HG03280 (cell line): ENCODE results near the gene PKNOX2.

ENCODE experiments used
- ATAC-seq: cut with Tn5 transposase; IDR thresholded peaks from one replicate; pipeline ENCODE4 v1.9.1; 2021; ENCODE audit warnings: mild to moderate bottlenecking, moderate library complexity; ENCODE audit not compliant: unreplicated experiment

The PKNOX2 gene

GRCh38 chr11:125304136-125304535 is 139.6 kb downstream of the PKNOX2 start:
- no peak for ATAC-seq

- no peak for ATAC-seq
These were observed 140.3 kb downstream of the PKNOX2 start for GRCh38 chr11:125304876-125305275.

DNA sequence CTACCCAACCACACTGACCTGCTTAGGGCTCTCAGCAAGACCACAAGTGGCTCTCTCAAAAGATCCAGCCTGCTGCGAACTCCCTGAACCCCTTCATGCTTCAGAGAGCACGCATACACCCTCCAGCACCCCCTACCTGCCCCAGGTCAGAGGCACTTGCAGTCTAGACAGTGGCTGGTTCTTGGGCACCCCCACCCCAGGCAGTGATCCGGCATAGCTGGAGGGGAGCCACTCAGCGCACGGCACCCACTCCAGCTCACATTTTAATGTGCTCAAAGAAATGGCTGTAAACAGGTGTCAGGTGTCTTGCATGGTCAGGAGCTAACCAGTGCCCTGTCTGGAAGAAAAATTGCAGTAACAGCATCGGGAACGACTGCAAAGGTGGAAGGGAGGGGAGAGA is 140.8 kb downstream of the PKNOX2 start:
- ATAC-seq = no peak

- ATAC-seq = no peak
These were observed 141.9 kb downstream of the PKNOX2 start for GRCh38 chr11:125306476-125306875.

DNA sequence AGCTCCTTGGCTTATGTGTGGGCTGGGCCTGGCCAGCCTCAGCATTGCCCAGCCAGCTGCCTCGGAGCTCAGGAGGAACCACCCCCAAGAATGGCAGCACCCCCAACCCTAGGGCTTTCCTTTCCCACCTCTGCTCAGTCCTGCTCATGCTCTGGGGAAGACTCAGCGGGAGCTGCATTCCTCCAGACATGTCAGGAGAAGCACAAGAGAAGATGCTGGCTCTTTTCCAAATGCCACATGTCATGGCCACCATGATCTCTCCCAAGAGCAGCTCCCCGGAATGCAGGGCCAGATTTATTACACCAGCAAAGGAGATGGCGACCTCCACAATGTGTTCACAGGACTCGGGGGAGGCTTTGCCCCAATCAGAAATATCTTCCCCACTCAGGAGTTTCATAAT is 143.7 kb downstream of the PKNOX2 start:
- no peak for ATAC-seq

- ATAC-seq = no peak
These were observed 147.8 kb downstream of the PKNOX2 start for GRCh38 chr11:125312391-125312790.

DNA sequence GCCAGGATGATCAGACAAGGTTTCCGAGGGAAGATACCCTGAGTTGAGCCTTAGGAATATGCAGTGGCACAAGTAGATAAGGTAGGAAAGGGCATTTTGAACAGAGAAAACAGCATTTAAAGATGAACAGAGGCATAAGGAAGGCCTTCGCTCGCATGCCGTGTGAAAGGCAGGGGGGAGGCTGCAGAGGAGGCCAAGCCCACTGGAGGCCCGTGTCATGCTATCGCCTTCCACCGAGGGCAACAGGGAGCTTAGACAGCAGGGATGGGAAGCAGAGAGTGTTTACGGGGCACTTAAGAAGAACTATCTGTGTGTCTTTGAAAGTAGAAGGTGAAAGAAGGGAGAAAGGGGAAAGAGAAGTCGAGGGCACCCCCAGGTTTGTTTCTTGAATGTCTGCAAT is 148.3 kb downstream of the PKNOX2 start:
- ATAC-seq = no peak

GRCh38 chr11:125313271-125314219 is 149.0 kb downstream of the PKNOX2 start:
- no peak for ATAC-seq

DNA sequence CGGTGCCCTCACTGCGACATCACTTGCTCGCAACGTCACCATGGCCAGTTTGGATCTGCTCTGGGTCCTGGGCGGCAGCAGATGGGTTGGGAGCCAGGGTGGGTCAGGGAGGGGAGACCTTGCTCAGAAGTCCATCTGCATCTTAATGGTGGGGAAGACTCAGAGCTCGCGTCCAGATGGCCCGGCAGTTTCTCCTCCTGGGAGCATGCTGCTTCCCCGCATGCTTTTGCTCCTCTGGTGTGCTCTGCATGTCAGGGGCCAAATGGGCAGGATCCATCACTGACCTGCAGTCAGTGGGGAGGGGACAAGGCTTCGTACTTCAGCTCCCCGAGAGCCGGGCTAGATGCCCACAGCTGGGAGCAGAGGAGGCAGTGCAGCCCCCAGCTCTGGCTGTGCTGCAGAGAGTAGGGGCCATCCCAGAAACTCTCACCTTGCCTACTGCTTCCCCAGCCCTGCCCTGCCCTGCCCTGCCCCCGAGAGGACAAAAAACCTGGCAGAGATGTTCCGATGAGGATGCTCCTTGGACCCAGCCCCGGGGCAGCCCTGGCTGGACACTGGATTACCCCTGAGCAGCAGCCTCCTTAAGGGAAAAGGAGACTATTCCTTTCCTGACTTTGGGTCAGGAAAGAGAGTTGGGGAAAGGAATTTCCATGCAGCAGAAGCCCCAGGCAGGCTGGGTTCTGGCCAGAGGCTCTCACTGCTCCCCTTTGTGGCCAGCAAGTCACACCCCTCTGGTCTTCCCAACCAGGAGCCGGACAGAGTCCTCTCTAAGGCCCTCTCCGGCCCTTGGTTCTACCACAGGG is 149.9 kb downstream of the PKNOX2 start:
- ATAC-seq = no peak

DNA sequence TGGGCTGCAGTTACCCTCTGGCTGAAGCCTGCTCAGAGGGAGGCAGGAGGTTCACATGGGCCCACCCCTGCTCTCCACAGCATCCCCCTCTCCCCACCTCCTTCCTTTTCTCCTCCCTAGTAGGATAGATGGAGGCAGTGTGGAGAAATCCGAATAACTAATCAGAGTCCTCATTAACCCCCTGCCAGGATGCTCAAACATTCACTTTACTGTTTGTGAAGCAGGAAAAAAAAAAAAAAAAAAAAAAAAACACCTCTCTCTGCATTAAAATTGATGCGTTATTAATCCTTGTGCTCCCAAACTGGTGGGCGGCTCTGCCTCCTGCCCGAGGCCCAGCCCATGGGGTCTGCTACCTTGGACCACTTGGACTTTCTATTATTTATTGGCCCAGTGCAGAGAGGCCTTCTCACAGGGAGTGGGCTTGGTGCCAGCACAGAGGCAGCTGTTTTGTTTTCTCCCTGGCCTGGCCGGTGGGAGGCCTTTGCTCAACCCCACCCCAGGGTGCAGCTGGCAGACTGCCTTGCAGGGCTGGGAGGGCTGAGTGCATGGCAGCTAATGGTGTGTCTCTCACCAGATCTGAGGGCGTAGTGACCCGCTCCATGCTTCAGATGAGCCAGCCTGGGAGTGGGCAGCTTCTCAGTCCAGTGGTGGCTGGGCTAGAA is 150.7 kb downstream of the PKNOX2 start:
- no peak for ATAC-seq

DNA sequence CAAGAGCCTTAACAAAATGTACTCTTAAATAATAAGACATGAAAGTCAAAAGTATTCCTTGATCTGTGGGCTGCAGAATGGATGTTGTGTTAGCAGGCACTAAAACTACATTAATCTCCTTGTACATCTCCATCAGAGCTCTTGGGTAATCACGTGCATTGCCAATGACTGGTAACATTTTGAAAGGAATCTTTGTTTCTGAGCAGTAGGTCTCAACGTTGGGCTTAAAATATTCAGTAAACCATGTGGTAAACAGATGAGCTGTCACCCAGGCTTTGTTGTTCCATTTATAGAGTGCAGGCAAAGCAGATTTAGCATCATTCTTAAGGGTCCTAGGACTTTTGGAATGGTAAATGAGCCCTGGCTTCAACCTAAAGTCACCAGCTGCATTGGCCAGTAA is 152.9 kb downstream of the PKNOX2 start:
- ATAC-seq = no peak

GRCh38 chr11:125319649-125320048 is 155.1 kb downstream of the PKNOX2 start:
- no peak for ATAC-seq

DNA sequence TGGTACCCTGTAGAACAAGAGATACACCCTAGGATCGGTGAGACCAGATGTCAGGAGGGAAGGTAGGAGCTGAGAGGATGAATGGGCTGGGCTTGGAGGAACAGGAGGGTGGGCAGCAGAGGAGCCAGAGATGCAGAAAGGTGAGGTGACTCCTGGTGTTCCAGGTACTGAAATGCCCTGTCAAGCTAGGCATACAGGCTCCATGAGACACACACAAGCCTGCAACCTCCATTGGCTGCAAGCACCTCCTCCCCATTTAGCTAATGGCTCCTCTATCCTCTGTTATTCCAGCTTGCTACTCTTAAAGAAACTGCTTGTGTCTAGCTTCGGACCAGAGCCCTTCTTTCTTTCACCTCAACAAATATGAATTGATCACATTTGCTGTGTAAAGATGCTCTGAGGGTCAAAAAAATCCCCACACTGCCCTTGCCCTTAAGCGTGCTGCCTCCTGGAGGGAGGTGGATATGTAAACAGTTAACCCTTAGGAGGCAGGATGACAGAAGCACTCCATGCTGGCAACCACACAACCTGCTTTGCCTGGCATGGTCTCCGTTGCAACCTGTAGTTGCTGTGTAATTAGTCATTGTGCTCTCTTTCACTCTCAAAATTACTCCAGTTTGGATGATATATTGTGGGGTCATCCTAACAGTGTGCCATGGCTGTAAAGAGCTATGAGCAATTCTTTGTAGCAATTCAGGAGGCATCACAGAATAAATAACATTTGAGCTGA is 156.0 kb downstream of the PKNOX2 start:
- ATAC-seq = no peak

DNA sequence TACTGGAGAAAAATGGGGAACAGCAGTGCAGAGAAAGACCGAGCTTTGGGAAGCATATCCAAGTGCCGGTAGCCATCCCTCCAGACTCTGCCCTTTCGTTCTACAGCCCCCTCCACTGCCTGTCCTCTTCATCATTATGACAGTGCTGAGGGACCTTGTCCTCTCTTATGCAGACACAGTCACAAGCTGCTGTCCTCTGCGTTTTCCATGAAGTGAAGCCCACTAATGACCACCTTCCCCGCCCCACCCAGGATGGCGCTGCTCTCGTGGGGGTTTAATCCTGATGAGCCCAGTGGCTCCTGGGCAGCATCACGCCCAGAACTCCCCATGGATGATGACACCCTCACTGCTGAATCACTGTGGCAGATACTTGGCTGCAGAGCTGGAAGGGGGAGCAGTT is 157.7 kb downstream of the PKNOX2 start:
- ATAC-seq = no peak

DNA sequence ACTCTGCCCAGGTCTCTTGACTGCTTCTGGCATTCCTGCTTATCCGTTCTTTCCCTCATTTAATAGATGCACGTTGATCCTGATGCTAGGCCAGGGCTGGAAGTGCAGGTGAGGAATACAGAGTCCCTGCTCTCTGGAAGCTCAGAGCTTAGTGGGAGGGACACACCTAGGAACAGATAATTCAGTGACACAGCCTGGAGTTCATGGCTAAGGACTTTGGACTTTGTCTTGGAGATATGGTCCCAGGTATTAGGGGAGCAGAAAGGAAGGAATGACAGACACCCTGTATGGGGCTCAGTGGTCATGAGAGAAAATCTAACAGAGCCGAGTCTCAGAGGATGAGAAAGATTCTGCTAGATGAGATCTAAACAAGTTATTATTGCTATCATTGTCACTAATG is 160.6 kb downstream of the PKNOX2 start:
- ATAC-seq = no peak

GRCh38 chr11:125326126-125326525 is 161.6 kb downstream of the PKNOX2 start:
- no peak for ATAC-seq

DNA sequence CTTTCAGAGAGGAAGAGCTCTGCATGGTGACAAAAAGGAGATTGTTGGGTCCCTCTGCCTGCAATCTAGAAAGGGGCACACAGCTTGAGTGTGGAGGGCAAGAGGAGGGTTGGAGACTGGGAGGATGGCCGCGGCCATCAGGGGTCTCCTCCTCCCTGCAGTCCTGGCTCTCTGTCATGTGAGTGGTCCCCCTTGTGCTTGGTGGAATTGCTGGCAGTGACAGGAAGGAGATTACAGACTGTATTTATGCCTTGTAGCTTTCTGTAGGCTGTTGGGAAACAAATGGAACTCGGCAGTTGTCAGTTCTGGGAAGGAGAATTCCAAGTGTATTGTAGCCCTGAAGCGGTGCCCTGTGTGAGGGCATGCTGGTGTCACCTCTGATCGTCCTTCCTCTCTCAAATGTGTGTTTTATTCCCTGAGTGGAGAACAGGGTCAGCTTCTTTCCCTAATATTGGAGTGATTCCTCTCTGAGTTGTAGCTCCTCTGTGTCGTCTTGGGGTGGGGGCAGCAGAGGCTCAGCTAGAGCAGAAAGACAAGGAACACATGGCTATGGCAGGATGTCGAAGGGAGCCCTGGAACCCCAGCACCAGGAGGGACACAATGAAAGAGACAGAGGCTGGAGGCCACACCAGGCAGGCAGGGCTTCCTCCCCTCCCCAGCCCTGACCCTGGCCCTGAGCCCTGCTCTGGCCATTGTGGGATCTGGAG is 163.1 kb downstream of the PKNOX2 start:
- ATAC-seq = no peak

GRCh38 chr11:125328225-125328580 is 163.7 kb downstream of the PKNOX2 start:
- no peak for ATAC-seq

GRCh38 chr11:125329786-125330185 is 165.2 kb downstream of the PKNOX2 start:
- no peak for ATAC-seq
